Spleen (tissue), 11 donors: ENCODE results near the gene C14orf93. TPM values are rescaled to one million over a fixed set of nuclear protein-coding genes. Genes with fewer than 3 reads are reported as not detected.

ENCODE experiments used
- DNase-seq: peaks from one replicate; pipeline ENCODE4 v3.0.0-alpha.2; 2020
- H3K27ac ChIP-seq, 8 donors: fragments of 200-600 bp; sonication (generic) in 7 of 8; 1 replicate in 4 of 8; 2 replicates in 4 of 8; pipeline versions ENCODE4 v1.5.0 to v1.8.0; 2016 to 2021; ENCODE audit warnings: inconsistent platforms in 4 of 8, mild to moderate bottlenecking in 4 of 8, moderate library complexity in 1 of 8
- H3K27me3 ChIP-seq, 7 donors: fragments of 200-600 bp; sonication (generic) in 6 of 7; replicated peaks in 1 of 7; 1 replicate in 4 of 7; 2 replicates in 3 of 7; pipeline versions ENCODE4 v1.5.0 to v1.8.0; 2016 to 2021; ENCODE audit warnings: inconsistent platforms in 3 of 7, mild to moderate bottlenecking in 1 of 7
- H3K36me3 ChIP-seq, 6 donors: fragments of 200-600 bp; sonication (generic) in 5 of 6; 1 replicate in 4 of 6; 2 replicates in 2 of 6; pipeline versions ENCODE4 v1.5.0 to v1.8.0; 2016 to 2021; ENCODE audit warnings: inconsistent platforms in 2 of 6
- H3K4me1 ChIP-seq, 6 donors: fragments of 200-600 bp; sonication (generic) in 5 of 6; 1 replicate in 3 of 6; 2 replicates in 3 of 6; pipeline versions ENCODE4 v1.5.0 to v1.8.0; 2016 to 2021; ENCODE audit warnings: inconsistent platforms in 3 of 6
- H3K4me3 ChIP-seq, 8 donors: fragments of 200-600 bp; sonication (generic) in 7 of 8; 1 replicate in 4 of 8; 2 replicates in 4 of 8; pipeline versions ENCODE4 v1.5.0 to v1.8.0; 2016 to 2021; ENCODE audit warnings: inconsistent platforms in 4 of 8, mild to moderate bottlenecking in 4 of 8, moderate library complexity in 2 of 8
- H3K9me3 ChIP-seq, 8 donors: fragments of 200-600 bp; sonication (generic) in 7 of 8; 1 replicate in 4 of 8; 2 replicates in 4 of 8; pipeline versions ENCODE4 v1.5.0 to v1.8.0; 2016 to 2021; ENCODE audit warnings: inconsistent platforms in 4 of 8
- CTCF ChIP-seq, 11 experiments: fragments of 200-600 bp in 7 of 11; fragments of 450-650 bp in 4 of 11; sonication (generic) in 4 of 11; IDR thresholded peaks in 8 of 11; conservative IDR thresholded peaks in 3 of 11; 1 replicate in 7 of 11; 2 replicates in 4 of 11; pipeline versions ENCODE4 v1.4.0 to v1.8.0; 2016 to 2021; ENCODE audit warnings: antibody characterized with exemption in 11 of 11, inconsistent platforms in 4 of 11, mild to moderate bottlenecking in 1 of 11
- POLR2A ChIP-seq, 3 donors: fragments of 450-650 bp; IDR thresholded peaks; one replicate each; pipeline ENCODE4 v1.5.1; 2017; ENCODE audit warnings: antibody characterized with exemption in 3 of 3, mild to moderate bottlenecking in 1 of 3
- POLR2AphosphoS5 ChIP-seq, 3 donors: sonication (generic); formaldehyde crosslinking; IDR thresholded peaks; one replicate each; pipeline ENCODE4 v1.5.1; 2017; ENCODE audit warnings: antibody characterized with exemption in 3 of 3
- WGBS, 5 donors: extraction: QIAGEN DNeasy Blood & Tissue Kit in 3 of 5; methylation state at CpG; one replicate each; pipeline versions ENCODE4 v1.1.5 to v1.1.7; 2013 to 2018; 5-methylcytosine and 5-hydroxymethylcytosine counted together
- intact Hi-C: fragments of 100-400 bp; cut with DNase I; formaldehyde crosslinking; loops from one replicate; pipeline ENCODE4 v1.15.0; 2023; ENCODE audit warnings: low total_unique reads
- polyA plus RNA-seq, 3 donors: library from polyadenylated mRNA; stranded (reverse); fragments of 200-250 nt; gene quantifications; one replicate each; pipeline ENCODE4 v1.2.1, GENCODE V29; 2013
- total RNA-seq, 7 donors: library from RNA; depleted of rRNA in 3 of 7; stranded (reverse); fragments of >200 nt in 3 of 7; fragmentation: NEBNext Ultra II Directional in 4 of 7; extraction: Animal tissue kit (Norgen Biotek cat#: 25700) in 4 of 7; gene quantifications; one replicate each; pipeline versions ENCODE4 v1.1.0 to v1.2.1, GENCODE V29; 2016 to 2021
- donor health status: healthy with polysubstance abuse.
- donor health status: DM: no; HTN: no; CAD: no; lungs with moderate emphysema.
- donor health status: DM: no; HTN: no; CAD: no.
- donor health status: Bipolar disorder and iron deficiency.
- donor health status: healthy.
- donor health status: DM: no; HTN: no; CAD: no.
- donor health status: DM: yes; HTN: yes; CAD: no.

The C14orf93 gene
- total and polyA plus RNA-seq, 10 donors: 7.3 to 27.0 (median 10.6) TPM

DNA sequence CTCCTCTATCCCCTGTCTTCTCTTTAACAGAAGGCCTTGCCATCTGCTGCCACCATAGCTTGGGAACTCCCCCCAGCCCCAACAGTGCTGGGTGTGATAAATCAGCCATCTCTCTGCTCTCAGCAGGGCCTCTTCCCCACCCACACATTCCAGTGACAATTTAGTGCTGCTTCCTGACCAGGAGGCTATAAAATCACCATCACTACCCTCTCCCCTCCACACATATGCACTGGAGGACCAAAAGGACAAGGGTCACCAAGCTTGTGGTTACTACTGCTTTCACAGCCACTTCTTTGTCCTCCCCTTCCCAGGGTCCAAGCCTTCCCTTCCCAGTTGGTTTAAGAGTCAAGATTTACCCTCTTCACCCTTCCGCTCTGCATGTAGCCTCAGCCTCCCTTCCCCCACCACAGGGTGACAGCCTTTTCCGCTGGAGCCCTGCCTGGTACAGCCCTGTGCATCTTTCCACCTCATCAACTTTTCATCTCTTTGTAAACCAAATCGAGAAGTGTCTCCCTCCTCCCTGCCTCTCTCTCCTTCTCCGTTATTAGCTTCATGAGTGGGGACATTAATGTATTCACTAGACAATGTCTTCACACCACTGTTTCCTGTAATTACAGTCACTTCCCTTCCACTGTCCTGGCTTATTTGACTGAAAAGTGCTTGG is 15.3 kb upstream of the C14orf93 start:
- Histone ChIP-seq H3K4me3 (no peak overlapping the region), H3K36me3 (peaks cover 0 to 84% (median 35%) of the 10 kb centered on the region in 6 donors), H3K9me3 (no peaks in the 10 kb centered on the region), H3K4me1 (peaks cover 0 to 55% (median 24%) of the 10 kb centered on the region in 6 donors), H3K27ac (peak overlapping the region in 3 of 8 donors; percentile 3 to 37 (median 35)), H3K27me3 (no peaks in the 10 kb centered on the region)
- TF ChIP-seq POLR2A (IDR thresholded peaks at IDR 0.05) (no peak), POLR2AphosphoS5 (IDR thresholded peaks at IDR 0.05) (peak in 1 of 3 donors; percentile 12)
- intact Hi-C loops: no loop called here
- 62 to 67% (median 62%) methylated on average over 4 of the region's 4 CpGs for WGBS, 5 donors
- no peak for DNase-seq

GRCh38 chr14:23024612-23025075 is 14.7 kb upstream of the C14orf93 start:
- no peak overlapping the region for H3K4me3 ChIP-seq
- no peak for DNase-seq
- WGBS, 5 donors: 76 to 93% (median 88%) methylated on average over 7 of the region's 7 CpGs
- peaks cover 0 to 78% (median 33%) of the 10 kb centered on the region in 6 donors for H3K36me3 ChIP-seq
- no peaks in the 10 kb centered on the region for H3K9me3 ChIP-seq
- peaks cover 0 to 53% (median 24%) of the 10 kb centered on the region in 6 donors for H3K4me1 ChIP-seq
- no peak for TF ChIP-seq CTCF (IDR thresholded peaks at IDR 0.05 in 8 of 11, conservative IDR thresholded peaks at IDR 0.05 in 3 of 11)
- no peak for TF ChIP-seq POLR2AphosphoS5 (IDR thresholded peaks at IDR 0.05)
- TF ChIP-seq POLR2A (IDR thresholded peaks at IDR 0.05): no peak
- H3K27ac ChIP-seq: no peak overlapping the region
- intact Hi-C loops: no loop called here
- no peaks in the 10 kb centered on the region for H3K27me3 ChIP-seq

DNA sequence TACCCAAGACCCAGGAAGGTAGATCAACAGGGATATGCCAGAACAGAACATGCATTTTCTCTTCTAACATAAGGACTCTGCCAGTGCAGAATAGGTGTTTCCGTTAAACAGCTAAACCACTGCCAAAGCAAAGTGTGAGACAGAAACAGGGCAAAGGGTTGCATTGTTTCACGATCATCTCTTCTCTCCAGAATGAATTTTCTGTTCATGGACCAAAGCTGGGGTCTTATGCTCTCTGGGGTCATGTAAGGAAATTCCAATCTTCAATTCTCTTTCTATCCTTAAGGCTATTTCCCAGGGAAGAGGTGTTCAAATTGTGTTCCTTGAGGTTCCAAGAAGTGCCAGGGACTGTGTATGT is 13.8 kb upstream of the C14orf93 start:
- H3K9me3 ChIP-seq: no peaks in the 10 kb centered on the region
- H3K4me1 ChIP-seq: peaks cover 0 to 45% (median 17%) of the 10 kb centered on the region in 6 donors
- no peaks in the 10 kb centered on the region for H3K27me3 ChIP-seq
- no peak for DNase-seq
- intact Hi-C loops: no loop called here
- no peak for TF ChIP-seq POLR2A (IDR thresholded peaks at IDR 0.05)
- 84 to 98% (median 93%) methylated on average over 2 of the region's 2 CpGs for WGBS, 5 donors
- no peak overlapping the region for H3K4me3 ChIP-seq
- H3K36me3 ChIP-seq: peaks cover 0 to 69% (median 26%) of the 10 kb centered on the region in 6 donors
- H3K27ac ChIP-seq: no peak overlapping the region

- H3K27ac ChIP-seq: peak overlapping the region in 2 of 8 donors; percentile 10 to 13
- WGBS, 5 donors: 76 to 86% (median 82%) methylated on average over 8 of the region's 8 CpGs
- TF ChIP-seq POLR2AphosphoS5 (IDR thresholded peaks at IDR 0.05) (no peak), CTCF (IDR thresholded peaks at IDR 0.05 in 8 of 11, conservative IDR thresholded peaks at IDR 0.05 in 3 of 11) (no peak), POLR2A (IDR thresholded peaks at IDR 0.05) (no peak)
These were observed 13.3 kb upstream of the C14orf93 start for GRCh38 chr14:23023022-23023794.

More at GRCh38 chr14:23023022-23023794, 13.3 kb upstream of the C14orf93 start:
- peaks cover 0 to 64% (median 22%) of the 10 kb centered on the region in 6 donors for H3K36me3 ChIP-seq
- no peak overlapping the region for H3K4me3 ChIP-seq
- H3K9me3 ChIP-seq: no peaks in the 10 kb centered on the region
- H3K4me1 ChIP-seq: peaks cover 0 to 39% (median 12%) of the 10 kb centered on the region in 6 donors
- no peaks in the 10 kb centered on the region for H3K27me3 ChIP-seq
- intact Hi-C loops: no loop called here
- DNase-seq: no peak
